Kidney (tissue), 14 donors: Measurements from ENCODE around the gene MICB. TPM values are rescaled to one million over a fixed set of nuclear protein-coding genes. Genes with fewer than 3 reads are reported as not detected.

Experiments
- DNase-seq, 5 donors: peaks; one replicate each; pipeline ENCODE4 v3.0.0-alpha.2; 2013 to 2020
- FAIRE-seq: peaks from 2 replicates; lab custom pipeline; 2012; peaks lifted over from hg19 to GRCh38; lab: Jason Lieb, UNC
- H3K27ac ChIP-seq, 2 donors: one replicate each; pipeline ENCODE4 v1.7.0; 2013; ENCODE audit warnings: low read depth in 2 of 2, low read length in 2 of 2, inconsistent platforms in 1 of 2
- H3K27me3 ChIP-seq: one replicate; pipeline ENCODE4 v1.7.1; 2013; ENCODE audit warnings: low read length, inconsistent platforms; ENCODE audit not compliant: control insufficient read depth, insufficient read depth
- H3K36me3 ChIP-seq, 3 donors: one replicate each; pipeline versions ENCODE4 v1.7.0 to v1.7.1; 2013; ENCODE audit warnings: low read length in 3 of 3, control low read depth in 1 of 3, inconsistent platforms in 1 of 3; ENCODE audit not compliant: insufficient read depth in 3 of 3, control insufficient read depth in 2 of 3
- H3K4me1 ChIP-seq, 3 donors: one replicate each; pipeline versions ENCODE4 v1.7.0 to v1.7.1; 2013; ENCODE audit warnings: low read length in 3 of 3, inconsistent platforms in 1 of 3, low read depth in 1 of 3; ENCODE audit not compliant: control insufficient read depth in 2 of 3, insufficient read depth in 2 of 3
- H3K4me3 ChIP-seq, 3 donors: one replicate each; pipeline versions ENCODE4 v1.7.0 to v1.8.1; 2013; ENCODE audit warnings: low read length in 3 of 3, control low read depth in 1 of 3, inconsistent platforms in 1 of 3
- H3K9ac ChIP-seq, 3 donors: one replicate each; pipeline versions ENCODE4 v1.7.0 to v1.7.1; 2013; ENCODE audit warnings: low read length in 3 of 3, control low read depth in 1 of 3, inconsistent platforms in 1 of 3
- H3K9me3 ChIP-seq, 3 donors: one replicate each; pipeline versions ENCODE4 v1.7.0 to v1.7.1; 2013; ENCODE audit warnings: low read length in 3 of 3, control low read depth in 1 of 3, inconsistent platforms in 1 of 3; ENCODE audit not compliant: control insufficient read depth in 2 of 3, insufficient read depth in 1 of 3
- CTCF ChIP-seq: IDR thresholded peaks from 3 replicates; pipeline ENCODE4 v1.5.1; 2012; ENCODE audit warnings: mild to moderate bottlenecking, moderate library complexity, borderline replicate concordance; ENCODE audit not compliant: insufficient read depth; ENCODE audit errors: extremely low read depth
- intact Hi-C: fragments of 100-400 bp; cut with DNase I; formaldehyde crosslinking; loops from one replicate; pipeline ENCODE4 v1.11.1; 2022
- polyA plus RNA-seq: library from polyadenylated mRNA; stranded (reverse); fragments of 350-450 nt; fragmentation: Illumina TruSeq; extraction: RNeasy Lipid Tissue Mini Kit (QIAGEN cat#74804); gene quantifications from one replicate; pipeline ENCODE4 v1.2.3, GENCODE V29; 2014; ENCODE audit warnings: low read depth, low replicate concordance; ENCODE audit not compliant: insufficient read depth
- total RNA-seq: library from RNA; stranded (reverse); fragmentation: NEBNext Ultra II Directional; extraction: Animal tissue kit (Norgen Biotek cat#: 25700); gene quantifications from one replicate; pipeline ENCODE4 v1.2.1, GENCODE V29; 2021
- donor health status: control.
- donor health status: control.
- donor health status: control.
- donor health status: control.
- donor health status: control.
- donor health status: DM: yes; HTN: yes; CAD: no.
- donor health status: Normal renal cell carcinoma (clear cell type).

MICB gene
- total and polyA plus RNA-seq, 2 donors from 2014 or later = 1.5 to 5.7 TPM

GRCh38 chr6:31465718-31466117 lies 32.2 kb upstream of the MICB start:
- no peak for TF ChIP-seq CTCF
- H3K27ac ChIP-seq = no peak overlapping the region
- intact Hi-C loops = no loop called here
- H3K9me3 ChIP-seq = no peaks in the 10 kb centered on the region
- FAIRE-seq (no peak), DNase-seq (no peak)
- no peaks in the 10 kb centered on the region for H3K36me3 ChIP-seq
- H3K4me3 ChIP-seq = no peak overlapping the region
- no peaks in the 10 kb centered on the region for H3K27me3 ChIP-seq
- no peak overlapping the region for H3K9ac ChIP-seq
- peaks cover 0 to 18% (median 0%) of the 10 kb centered on the region in 3 donors for H3K4me1 ChIP-seq

DNA sequence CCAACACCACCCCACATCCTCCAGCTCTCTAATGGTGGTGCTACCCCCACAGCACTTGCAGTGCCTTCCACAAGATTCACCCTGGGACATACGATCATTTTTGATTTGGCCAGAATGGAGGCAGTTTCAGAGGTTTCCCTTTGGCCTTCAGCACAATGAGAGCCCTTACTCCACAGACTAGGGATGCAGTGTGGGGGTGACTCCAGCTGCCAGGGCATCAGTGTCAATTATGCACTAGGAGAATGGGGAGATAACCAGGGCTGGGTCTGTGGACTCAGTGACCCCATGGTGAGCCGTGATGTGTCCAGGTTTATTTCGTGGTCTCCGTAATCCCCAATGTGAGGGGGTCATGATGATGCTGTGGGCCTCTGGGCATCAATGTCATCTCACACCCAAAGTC lies 31.5 kb upstream of the MICB start:
- no peak for DNase-seq
- H3K4me3 ChIP-seq = no peak overlapping the region
- FAIRE-seq = no peak
- no peak overlapping the region for H3K9ac ChIP-seq
- no peaks in the 10 kb centered on the region for H3K9me3 ChIP-seq
- intact Hi-C loops = no loop called here
- H3K27me3 ChIP-seq = no peaks in the 10 kb centered on the region
- TF ChIP-seq CTCF = no peak
- no peaks in the 10 kb centered on the region for H3K36me3 ChIP-seq
- peaks cover 0 to 18% (median 0%) of the 10 kb centered on the region in 3 donors for H3K4me1 ChIP-seq
- H3K27ac ChIP-seq = no peak overlapping the region

DNA sequence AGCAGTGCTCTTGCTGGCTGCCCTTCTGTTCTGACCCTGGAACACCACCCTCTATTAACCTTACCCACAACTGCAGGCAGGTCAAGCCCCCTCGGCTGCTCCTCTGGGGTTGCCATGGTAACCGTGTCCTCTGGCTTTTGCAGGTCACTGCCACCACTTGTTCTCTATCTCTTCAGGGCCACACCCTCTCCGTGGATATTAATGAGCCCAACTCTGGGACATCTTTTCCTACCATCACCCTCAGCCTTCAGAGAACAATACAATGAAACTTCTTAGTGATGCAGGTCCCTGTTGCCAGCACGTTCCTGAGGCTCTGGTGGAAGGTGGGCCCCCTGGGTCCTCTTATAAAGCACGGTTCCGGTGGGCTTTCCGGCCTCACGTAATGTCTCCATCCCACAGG lies 30.8 kb upstream of the MICB start:
- H3K36me3 ChIP-seq = no peaks in the 10 kb centered on the region
- no peaks in the 10 kb centered on the region for H3K27me3 ChIP-seq
- no peak overlapping the region for H3K4me3 ChIP-seq
- H3K9ac ChIP-seq = no peak overlapping the region
- no peaks in the 10 kb centered on the region for H3K9me3 ChIP-seq
- intact Hi-C loops = no loop called here
- TF ChIP-seq CTCF = no peak
- FAIRE-seq (no peak), DNase-seq (no peak)
- H3K27ac ChIP-seq = no peak overlapping the region
- H3K4me1 ChIP-seq = peaks cover 0 to 18% (median 0%) of the 10 kb centered on the region in 3 donors

DNA sequence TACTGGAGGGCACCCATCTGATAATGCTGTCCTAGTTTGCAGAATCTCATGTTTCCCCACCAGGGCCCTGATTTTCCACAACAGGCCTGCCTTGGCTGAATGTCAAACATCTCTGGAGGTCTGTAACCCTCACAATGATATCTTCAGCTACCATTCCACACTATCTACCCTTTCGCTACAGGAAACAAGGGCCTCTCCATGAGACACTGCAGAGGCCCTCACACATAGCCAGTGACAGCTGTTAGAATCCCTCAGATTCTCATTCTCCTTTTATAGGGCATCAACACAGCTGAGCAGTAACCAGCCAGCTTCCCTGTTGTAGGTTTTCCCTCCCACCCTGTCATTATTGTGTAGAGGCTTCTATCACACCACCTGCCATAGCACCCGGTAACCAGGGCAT lies 29.6 kb upstream of the MICB start:
- no peak for DNase-seq
- no peak for TF ChIP-seq CTCF
- H3K9ac ChIP-seq = no peak overlapping the region
- no peaks in the 10 kb centered on the region for H3K36me3 ChIP-seq
- peaks cover 0 to 18% (median 0%) of the 10 kb centered on the region in 3 donors for H3K4me1 ChIP-seq
- no peak overlapping the region for H3K4me3 ChIP-seq
- H3K27me3 ChIP-seq = no peaks in the 10 kb centered on the region
- no peaks in the 10 kb centered on the region for H3K9me3 ChIP-seq
- intact Hi-C loops = no loop called here
- FAIRE-seq = no peak
- no peak overlapping the region for H3K27ac ChIP-seq
